DOHH2 (cell line): ENCODE data around the gene SQSTM1.

Source experiments
- CTCF ChIP-seq: fragments of 200-600 bp; sonication (generic); IDR thresholded peaks from one replicate; pipeline ENCODE4 v1.5.1; 2014; ENCODE audit warnings: antibody characterized with exemption, mild to moderate bottlenecking, low read depth, low read length; ENCODE audit not compliant: poor library complexity, severe bottlenecking
- EZH2phosphoT487 ChIP-seq: fragments of 200-600 bp; sonication (generic); IDR thresholded peaks from 2 replicates; pipeline ENCODE4 v1.6.1; 2017; ENCODE audit warnings: borderline replicate concordance, mild to moderate bottlenecking, antibody characterized with exemption, low read length, moderate library complexity, mixed read lengths

GRCh38 chr5:179819296-179820126 lies 1.2 kb upstream of the SQSTM1 start:
- no peak for TF ChIP-seq CTCF
- no peak for TF ChIP-seq EZH2phosphoT487
